GM21825 (cell line): ENCODE measurements around the gene C2CD3.

Experiments used
- ATAC-seq: cut with Tn5 transposase; IDR thresholded peaks from one replicate; pipeline ENCODE4 v1.9.1; 2021; ENCODE audit warnings: mild to moderate bottlenecking, moderate library complexity; ENCODE audit not compliant: unreplicated experiment

The C2CD3 gene

DNA sequence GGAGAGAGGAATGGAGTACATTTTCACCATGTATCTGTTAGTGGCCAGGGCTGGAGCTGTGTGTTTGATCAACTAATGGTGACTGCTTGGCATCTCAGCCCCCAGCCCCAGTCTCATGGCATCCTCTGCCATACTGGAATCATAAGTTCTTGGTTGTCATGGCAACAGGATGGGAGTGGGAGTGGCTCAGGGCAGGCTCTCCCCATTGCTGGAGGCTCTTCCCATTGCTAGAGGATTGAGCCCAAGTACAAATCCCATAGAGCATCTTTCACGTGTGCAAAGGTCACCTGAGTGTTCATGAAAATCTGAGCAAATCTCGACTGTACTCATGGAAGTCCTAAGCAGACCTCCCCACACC lies 205.1 kb downstream of the C2CD3 start:
- no peak for ATAC-seq

- no peak for ATAC-seq
These were observed 205.6 kb downstream of the C2CD3 start for GRCh38 chr11:73965076-73965763.

- ATAC-seq = no peak
These were observed 206.9 kb downstream of the C2CD3 start for GRCh38 chr11:73963861-73964260.
